Activated naive CD8-positive, alpha-beta T cell treated with anti-CD3 and anti-CD28 coated beads for 36 hours (primary cell): ENCODE results near the gene AGRN. TPM values are rescaled to one million over a fixed set of nuclear protein-coding genes. Genes with fewer than 3 reads are reported as not detected.
A peak's percentile ranks its signal among the peaks of the same experiment; 100 is the strongest.
"Not testable (repeated sequence)": the region's sequence is repeated elsewhere in the genome, so short reads cannot be mapped to it uniquely, and the experiment has no call there.

Experiments
- DNase-seq: peaks from one replicate; pipeline ENCODE4 v3.0.0; 2021
- H3K27ac Mint-ChIP-seq: one replicate; pipeline ENCODE4 v1.8.0; 2022; ENCODE audit warnings: mild to moderate bottlenecking, moderate library complexity, mixed read lengths
- H3K27me3 Mint-ChIP-seq: one replicate; pipeline ENCODE4 v1.8.0; 2022; ENCODE audit warnings: mild to moderate bottlenecking, mixed read lengths
- H3K36me3 Mint-ChIP-seq: one replicate; pipeline ENCODE4 v1.8.0; 2021; ENCODE audit warnings: mild to moderate bottlenecking, mixed read lengths
- H3K4me1 Mint-ChIP-seq: one replicate; pipeline ENCODE4 v1.8.0; 2021; ENCODE audit warnings: mixed read lengths
- H3K4me3 Mint-ChIP-seq: one replicate; pipeline ENCODE4 v1.8.0; 2022; ENCODE audit warnings: mild to moderate bottlenecking, moderate library complexity, mixed read lengths
- H3K9me3 Mint-ChIP-seq: one replicate; pipeline ENCODE4 v1.8.0; 2022; ENCODE audit warnings: mixed read lengths
- total RNA-seq, 2 experiments: library from RNA; stranded (reverse); gene quantifications; one replicate each; pipeline ENCODE4 v1.2.3, GENCODE V29; 2021

AGRN gene
- total RNA-seq, 2 experiments from 2014 or later = 30.4 to 30.5 TPM

GRCh38 chr1:1053682-1054081 lies 33.8 kb downstream of the AGRN start:
- Mint-ChIP-seq H3K4me1 (peaks cover 7% of the 10 kb centered on the region), H3K27ac (no peak overlapping the region), H3K36me3 (peaks cover 4% of the 10 kb centered on the region), H3K27me3 (peaks cover 14% of the 10 kb centered on the region), H3K4me3 (no peak overlapping the region), H3K9me3 (no peaks in the 10 kb centered on the region)
- no peak for DNase-seq

- Mint-ChIP-seq H3K9me3 (no peaks in the 10 kb centered on the region), H3K4me3 (no peak overlapping the region), H3K27ac (no peak overlapping the region), H3K27me3 (peaks cover 18% of the 10 kb centered on the region), H3K36me3 (peaks cover 4% of the 10 kb centered on the region), H3K4me1 (peaks cover 10% of the 10 kb centered on the region)
- no peak for DNase-seq
These were observed 34.3 kb downstream of the AGRN start for GRCh38 chr1:1054099-1054700.

GRCh38 chr1:1054971-1055370 lies 35.1 kb downstream of the AGRN start:
- peaks cover 12% of the 10 kb centered on the region for H3K4me1 Mint-ChIP-seq
- peaks cover 5% of the 10 kb centered on the region for H3K36me3 Mint-ChIP-seq
- no peak overlapping the region for H3K4me3 Mint-ChIP-seq
- no peak overlapping the region for H3K27ac Mint-ChIP-seq
- H3K27me3 Mint-ChIP-seq = peaks cover 19% of the 10 kb centered on the region
- no peak for DNase-seq
- no peaks in the 10 kb centered on the region for H3K9me3 Mint-ChIP-seq

- H3K36me3 Mint-ChIP-seq = peaks cover 15% of the 10 kb centered on the region
- no peak for DNase-seq
- H3K9me3 Mint-ChIP-seq = no peaks in the 10 kb centered on the region
- H3K27me3 Mint-ChIP-seq = peaks cover 26% of the 10 kb centered on the region
- H3K4me3 Mint-ChIP-seq = no peak overlapping the region
- H3K27ac Mint-ChIP-seq = peak overlapping the region; percentile 20
- peaks cover 21% of the 10 kb centered on the region for H3K4me1 Mint-ChIP-seq
These were observed 36.2 kb downstream of the AGRN start for GRCh38 chr1:1055841-1056736.

GRCh38 chr1:1057769-1058087 lies 37.8 kb downstream of the AGRN start:
- H3K36me3 Mint-ChIP-seq = peaks cover 17% of the 10 kb centered on the region
- peaks cover 28% of the 10 kb centered on the region for H3K4me1 Mint-ChIP-seq
- peaks cover 26% of the 10 kb centered on the region for H3K27me3 Mint-ChIP-seq
- not testable (repeated sequence) for H3K9me3 Mint-ChIP-seq, H3K27ac Mint-ChIP-seq, H3K4me3 Mint-ChIP-seq, DNase-seq

GRCh38 chr1:1058088-1058905 lies 38.4 kb downstream of the AGRN start:
- Mint-ChIP-seq H3K27ac (peak overlapping the region; percentile 36), H3K4me1 (peaks cover 32% of the 10 kb centered on the region), H3K27me3 (peaks cover 26% of the 10 kb centered on the region), H3K9me3 (no peaks in the 10 kb centered on the region), H3K36me3 (peaks cover 19% of the 10 kb centered on the region), H3K4me3 (peak overlapping the region; percentile 77)
- DNase-seq = no peak

- Mint-ChIP-seq H3K36me3 (peaks cover 22% of the 10 kb centered on the region), H3K27me3 (peaks cover 26% of the 10 kb centered on the region), H3K4me3 (peak overlapping the region; percentile 77), H3K27ac (peak overlapping the region; percentile 36), H3K9me3 (no peaks in the 10 kb centered on the region), H3K4me1 (peaks cover 34% of the 10 kb centered on the region)
- no peak for DNase-seq
These were observed 39.1 kb downstream of the AGRN start for GRCh38 chr1:1058921-1059493.

- Mint-ChIP-seq H3K9me3 (no peaks in the 10 kb centered on the region), H3K4me1 (peaks cover 36% of the 10 kb centered on the region), H3K36me3 (peaks cover 22% of the 10 kb centered on the region), H3K27ac (peak overlapping the region; percentile 54), H3K4me3 (peak overlapping the region; percentile 91), H3K27me3 (peaks cover 26% of the 10 kb centered on the region)
- DNase-seq = peak; percentile 94
These were observed 39.8 kb downstream of the AGRN start for GRCh38 chr1:1059494-1060280.

- DNase-seq = no peak
- Mint-ChIP-seq H3K4me1 (peaks cover 38% of the 10 kb centered on the region), H3K27ac (peak overlapping the region; percentile 54)
These were observed 40.5 kb downstream of the AGRN start for GRCh38 chr1:1060281-1061000.

DNA sequence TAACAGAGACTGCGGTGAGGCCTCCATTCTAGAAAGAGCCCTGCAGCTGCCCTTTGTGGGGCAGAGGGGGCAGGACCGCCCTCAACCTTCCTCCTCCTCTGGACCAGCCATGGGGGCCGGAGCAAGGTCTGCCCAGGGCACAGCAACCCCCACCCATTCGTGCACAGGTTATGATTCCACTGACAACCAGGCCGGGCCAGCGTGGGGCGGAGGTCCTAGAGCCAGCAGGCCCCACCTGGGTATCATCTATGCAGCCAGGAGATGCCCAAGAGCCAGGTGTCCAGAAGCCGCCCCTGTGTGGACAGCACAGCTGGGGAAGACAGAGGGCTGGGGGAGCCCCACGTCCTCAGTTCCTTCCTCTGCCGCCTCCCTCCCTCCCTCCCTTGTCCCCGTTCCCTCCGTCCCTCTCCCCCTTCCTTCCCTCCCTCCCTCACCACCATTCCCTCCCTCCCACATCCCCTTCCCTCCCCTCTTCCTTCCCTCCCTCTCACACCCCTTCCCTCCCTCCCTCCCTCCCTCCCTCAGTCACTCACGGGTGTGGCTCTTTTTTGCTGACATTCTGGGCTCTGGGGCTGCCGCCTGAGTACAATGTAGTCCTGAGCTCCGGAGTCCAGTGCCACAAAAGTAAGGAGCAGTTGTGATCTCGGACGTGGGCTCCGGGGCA lies 41.9 kb downstream of the AGRN start:
- peak overlapping the region; percentile 91 for H3K4me3 Mint-ChIP-seq
- H3K27ac Mint-ChIP-seq = peak overlapping the region; percentile 89
- peaks cover 22% of the 10 kb centered on the region for H3K36me3 Mint-ChIP-seq
- peaks cover 41% of the 10 kb centered on the region for H3K4me1 Mint-ChIP-seq
- DNase-seq = peak; percentile 3
- no peaks in the 10 kb centered on the region for H3K9me3 Mint-ChIP-seq
- H3K27me3 Mint-ChIP-seq = peaks cover 26% of the 10 kb centered on the region

More at GRCh38 chr1:1060281-1061000, 40.5 kb downstream of the AGRN start:
- Mint-ChIP-seq H3K27me3 (peaks cover 26% of the 10 kb centered on the region), H3K36me3 (peaks cover 22% of the 10 kb centered on the region), H3K9me3 (no peaks in the 10 kb centered on the region), H3K4me3 (peak overlapping the region; percentile 91)

DNA sequence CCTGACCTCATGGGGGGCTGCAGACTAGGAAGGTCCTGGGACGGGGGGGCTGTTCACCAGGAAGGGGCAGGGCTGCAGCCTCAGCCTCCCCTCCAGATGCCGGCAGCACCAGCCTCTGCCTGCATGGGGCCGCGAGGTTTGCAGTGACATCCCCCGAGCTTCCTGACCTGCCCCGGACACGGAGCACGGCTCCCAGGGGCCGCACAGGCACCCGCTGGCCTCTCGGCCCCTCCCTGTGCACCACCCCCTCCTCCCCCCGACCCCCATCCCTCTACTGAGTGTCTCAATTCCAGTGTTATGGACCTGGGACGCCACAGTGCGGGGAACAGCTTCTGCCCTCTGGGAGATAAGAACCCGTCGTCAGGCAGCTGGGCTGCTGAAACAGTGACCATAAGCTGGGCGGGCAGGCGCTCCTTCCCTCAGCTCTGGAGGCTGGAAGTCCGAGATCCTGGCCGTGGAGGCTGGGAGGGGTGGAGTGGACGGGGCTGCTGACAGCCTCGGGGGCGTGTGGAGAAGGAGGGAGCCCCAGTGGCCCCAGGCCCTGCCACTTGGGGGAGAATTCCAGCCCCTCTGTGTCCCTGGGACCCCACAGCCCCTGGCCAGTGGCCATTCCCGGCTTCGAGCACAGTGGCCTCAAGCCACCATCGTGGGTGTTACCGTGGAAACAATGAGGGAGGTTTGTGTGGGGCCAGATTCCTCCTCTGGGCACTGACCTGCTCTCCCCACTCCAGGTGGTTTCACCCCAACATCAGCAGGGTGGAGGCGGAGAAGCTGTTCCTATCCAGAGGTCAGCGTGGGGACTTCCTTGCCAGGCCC lies 42.6 kb downstream of the AGRN start:
- Mint-ChIP-seq H3K36me3 (peaks cover 22% of the 10 kb centered on the region), H3K27ac (peak overlapping the region; percentile 89), H3K9me3 (no peaks in the 10 kb centered on the region), H3K4me3 (peak overlapping the region; percentile 91), H3K4me1 (peaks cover 41% of the 10 kb centered on the region), H3K27me3 (peaks cover 23% of the 10 kb centered on the region)
- DNase-seq = peak; percentile 29

GRCh38 chr1:1063261-1063944 lies 43.5 kb downstream of the AGRN start:
- Mint-ChIP-seq H3K27ac (peak overlapping the region; percentile 89), H3K9me3 (no peaks in the 10 kb centered on the region), H3K4me1 (peaks cover 42% of the 10 kb centered on the region)

More at GRCh38 chr1:1063261-1063944, 43.5 kb downstream of the AGRN start:
- DNase-seq = no peak
- Mint-ChIP-seq H3K4me3 (peak overlapping the region; percentile 91), H3K27me3 (peaks cover 14% of the 10 kb centered on the region), H3K36me3 (peaks cover 23% of the 10 kb centered on the region)
